ENCODE data around the gene CHMP1B.

- TF ChIP-seq CTCF (IDR thresholded peaks at IDR 0.05) (no peak), POLR2A (IDR thresholded peaks at IDR 0.05) (no peak)
Observed at GRCh38 chr18:11887328-11888128, 36.3 kb downstream of the CHMP1B start.
